Measurements from ENCODE around the gene TRIM17.
A peak's percentile ranks its signal among the peaks of the same experiment; 100 is the strongest.

Gene TRIM17

GRCh38 chr1:228459091-228459993 is 42.7 kb upstream of the TRIM17 start (continued):
- TF ChIP-seq ZNF610 (tag by site-specific recombination; IDR thresholded peaks at IDR 0.05; ENCODE audit: borderline replicate concordance), result no peak
- no peak for TF ChIP-seq ZNF785 (tag by site-specific recombination; IDR thresholded peaks at IDR 0.05)
- TF ChIP-seq ZFP3 (tag by site-specific recombination; IDR thresholded peaks at IDR 0.05; ENCODE audit: low read depth), result no peak
- no peak for TF ChIP-seq ZNF157 (tag by site-specific recombination; IDR thresholded peaks at IDR 0.05)
- no peak for TF ChIP-seq ZNF549 (tag by site-specific recombination; IDR thresholded peaks at IDR 0.05)
- no peak for TF ChIP-seq GFI1B (tag by site-specific recombination; IDR thresholded peaks at IDR 0.05)
- no peak for TF ChIP-seq HOXD13 (CRISPR knock-in tag; IDR thresholded peaks at IDR 0.05; ENCODE audit: borderline replicate concordance)
- TF ChIP-seq, protein P1, sequence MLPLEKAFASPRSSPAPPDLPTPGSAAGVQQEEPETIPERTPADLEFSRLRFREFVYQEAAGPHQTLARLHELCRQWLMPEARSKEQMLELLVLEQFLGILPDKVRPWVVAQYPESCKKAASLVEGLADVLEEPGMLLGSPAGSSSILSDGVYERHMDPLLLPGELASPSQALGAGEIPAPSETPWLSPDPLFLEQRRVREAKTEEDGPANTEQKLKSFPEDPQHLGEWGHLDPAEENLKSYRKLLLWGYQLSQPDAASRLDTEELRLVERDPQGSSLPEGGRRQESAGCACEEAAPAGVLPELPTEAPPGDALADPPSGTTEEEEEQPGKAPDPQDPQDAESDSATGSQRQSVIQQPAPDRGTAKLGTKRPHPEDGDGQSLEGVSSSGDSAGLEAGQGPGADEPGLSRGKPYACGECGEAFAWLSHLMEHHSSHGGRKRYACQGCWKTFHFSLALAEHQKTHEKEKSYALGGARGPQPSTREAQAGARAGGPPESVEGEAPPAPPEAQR (tag by site-specific recombination; IDR thresholded peaks at IDR 0.05), result no peak
- TF ChIP-seq ZNF571 (tag by site-specific recombination; IDR thresholded peaks at IDR 0.05), result no peak
- TF ChIP-seq, protein P2, sequence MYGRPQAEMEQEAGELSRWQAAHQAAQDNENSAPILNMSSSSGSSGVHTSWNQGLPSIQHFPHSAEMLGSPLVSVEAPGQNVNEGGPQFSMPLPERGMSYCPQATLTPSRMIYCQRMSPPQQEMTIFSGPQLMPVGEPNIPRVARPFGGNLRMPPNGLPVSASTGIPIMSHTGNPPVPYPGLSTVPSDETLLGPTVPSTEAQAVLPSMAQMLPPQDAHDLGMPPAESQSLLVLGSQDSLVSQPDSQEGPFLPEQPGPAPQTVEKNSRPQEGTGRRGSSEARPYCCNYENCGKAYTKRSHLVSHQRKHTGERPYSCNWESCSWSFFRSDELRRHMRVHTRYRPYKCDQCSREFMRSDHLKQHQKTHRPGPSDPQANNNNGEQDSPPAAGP (tag by site-specific recombination; IDR thresholded peaks at IDR 0.05), result peak; percentile 86; the same call in 1 of the 2 replicates
- peak; percentile 86 for TF ChIP-seq ZNF223 (tag by site-specific recombination; IDR thresholded peaks at IDR 0.05)
- TF ChIP-seq PRDM4 (tag by site-specific recombination; IDR thresholded peaks at IDR 0.05), result no peak
- TF ChIP-seq ZNF398 (tag by site-specific recombination; IDR thresholded peaks at IDR 0.05), result peak; percentile 75
- TF ChIP-seq OVOL3 (tag by site-specific recombination; IDR thresholded peaks at IDR 0.05), result no peak
- TF ChIP-seq ZNF148 (tag by site-specific recombination; IDR thresholded peaks at IDR 0.05; ENCODE audit: borderline replicate concordance), result no peak
- TF ChIP-seq ZNF558 (tag by site-specific recombination; IDR thresholded peaks at IDR 0.05), result no peak
- no peak for TF ChIP-seq ZNF670 (tag by site-specific recombination; IDR thresholded peaks at IDR 0.05; ENCODE audit: low read depth)
- TF ChIP-seq ZNF654 (tag by site-specific recombination; IDR thresholded peaks at IDR 0.05; ENCODE audit: low read depth), result no peak
- TF ChIP-seq ZNF350 (tag by site-specific recombination; IDR thresholded peaks at IDR 0.05), result no peak
- TF ChIP-seq KLF1 (tag by site-specific recombination; IDR thresholded peaks at IDR 0.05), result peak; percentile 83
- TF ChIP-seq, protein P3, sequence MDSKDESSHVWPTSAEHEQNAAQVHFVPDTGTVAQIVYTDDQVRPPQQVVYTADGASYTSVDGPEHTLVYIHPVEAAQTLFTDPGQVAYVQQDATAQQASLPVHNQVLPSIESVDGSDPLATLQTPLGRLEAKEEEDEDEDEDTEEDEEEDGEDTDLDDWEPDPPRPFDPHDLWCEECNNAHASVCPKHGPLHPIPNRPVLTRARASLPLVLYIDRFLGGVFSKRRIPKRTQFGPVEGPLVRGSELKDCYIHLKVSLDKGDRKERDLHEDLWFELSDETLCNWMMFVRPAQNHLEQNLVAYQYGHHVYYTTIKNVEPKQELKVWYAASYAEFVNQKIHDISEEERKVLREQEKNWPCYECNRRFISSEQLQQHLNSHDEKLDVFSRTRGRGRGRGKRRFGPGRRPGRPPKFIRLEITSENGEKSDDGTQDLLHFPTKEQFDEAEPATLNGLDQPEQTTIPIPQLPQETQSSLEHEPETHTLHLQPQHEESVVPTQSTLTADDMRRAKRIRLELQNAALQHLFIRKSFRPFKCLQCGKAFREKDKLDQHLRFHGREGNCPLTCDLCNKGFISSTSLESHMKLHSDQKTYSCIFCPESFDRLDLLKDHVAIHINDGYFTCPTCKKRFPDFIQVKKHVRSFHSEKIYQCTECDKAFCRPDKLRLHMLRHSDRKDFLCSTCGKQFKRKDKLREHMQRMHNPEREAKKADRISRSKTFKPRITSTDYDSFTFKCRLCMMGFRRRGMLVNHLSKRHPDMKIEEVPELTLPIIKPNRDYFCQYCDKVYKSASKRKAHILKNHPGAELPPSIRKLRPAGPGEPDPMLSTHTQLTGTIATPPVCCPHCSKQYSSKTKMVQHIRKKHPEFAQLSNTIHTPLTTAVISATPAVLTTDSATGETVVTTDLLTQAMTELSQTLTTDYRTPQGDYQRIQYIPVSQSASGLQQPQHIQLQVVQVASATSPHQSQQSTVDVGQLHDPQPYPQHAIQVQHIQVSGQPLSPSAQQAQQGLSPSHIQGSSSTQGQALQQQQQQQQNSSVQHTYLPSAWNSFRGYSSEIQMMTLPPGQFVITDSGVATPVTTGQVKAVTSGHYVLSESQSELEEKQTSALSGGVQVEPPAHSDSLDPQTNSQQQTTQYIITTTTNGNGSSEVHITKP (tag by site-specific recombination; IDR thresholded peaks at IDR 0.05), result peak; percentile 99
- TF ChIP-seq ZSCAN4 (tag by site-specific recombination; IDR thresholded peaks at IDR 0.05), result no peak

All from HEK293 (cell line).